ENCODE results near the gene DOCK8. TPM values are rescaled to one million over a fixed set of nuclear protein-coding genes. Genes with fewer than 3 reads are reported as not detected.

DOCK8 gene
- total RNA-seq, 3 donors from 2014 or later, result 18.4 to 34.1 (median 20.8) TPM

DNA sequence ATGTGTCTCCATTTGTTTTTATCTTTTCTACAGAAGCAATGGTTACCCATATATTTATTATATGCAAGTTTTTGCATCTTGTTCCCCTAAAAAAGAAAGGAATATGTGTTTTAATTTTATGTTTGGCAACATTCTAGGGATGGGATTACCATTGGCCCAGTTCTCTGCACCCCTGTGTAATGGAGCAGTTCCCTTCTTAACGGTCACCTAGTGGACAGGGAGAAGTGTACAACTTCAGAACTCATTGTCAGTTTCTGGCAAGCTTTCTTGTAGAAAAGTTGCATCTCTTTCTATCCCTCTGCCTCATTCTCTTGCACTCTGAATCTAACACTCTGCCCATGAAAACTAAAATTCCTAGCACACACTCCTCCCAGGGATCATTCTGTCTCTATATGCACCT is 78.2 kb downstream of the DOCK8 start:
- no peak for DNase-seq (ENCODE audit: low spot score in 2 of 2)
- no peaks in the 10 kb centered on the region for H3K36me3 ChIP-seq
- TF ChIP-seq POLR2AphosphoS5 (IDR thresholded peaks at IDR 0.05) (no peak), POLR2A (IDR thresholded peaks at IDR 0.05) (no peak)
- TF ChIP-seq, protein P1, sequence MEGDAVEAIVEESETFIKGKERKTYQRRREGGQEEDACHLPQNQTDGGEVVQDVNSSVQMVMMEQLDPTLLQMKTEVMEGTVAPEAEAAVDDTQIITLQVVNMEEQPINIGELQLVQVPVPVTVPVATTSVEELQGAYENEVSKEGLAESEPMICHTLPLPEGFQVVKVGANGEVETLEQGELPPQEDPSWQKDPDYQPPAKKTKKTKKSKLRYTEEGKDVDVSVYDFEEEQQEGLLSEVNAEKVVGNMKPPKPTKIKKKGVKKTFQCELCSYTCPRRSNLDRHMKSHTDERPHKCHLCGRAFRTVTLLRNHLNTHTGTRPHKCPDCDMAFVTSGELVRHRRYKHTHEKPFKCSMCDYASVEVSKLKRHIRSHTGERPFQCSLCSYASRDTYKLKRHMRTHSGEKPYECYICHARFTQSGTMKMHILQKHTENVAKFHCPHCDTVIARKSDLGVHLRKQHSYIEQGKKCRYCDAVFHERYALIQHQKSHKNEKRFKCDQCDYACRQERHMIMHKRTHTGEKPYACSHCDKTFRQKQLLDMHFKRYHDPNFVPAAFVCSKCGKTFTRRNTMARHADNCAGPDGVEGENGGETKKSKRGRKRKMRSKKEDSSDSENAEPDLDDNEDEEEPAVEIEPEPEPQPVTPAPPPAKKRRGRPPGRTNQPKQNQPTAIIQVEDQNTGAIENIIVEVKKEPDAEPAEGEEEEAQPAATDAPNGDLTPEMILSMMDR (IDR thresholded peaks at IDR 0.05), result no peak
- intact Hi-C loops (cut with DNase I; ENCODE audit: low total_unique reads), result no loop called here
- peaks cover 0 to 11% of the 10 kb centered on the region in 2 donors for H3K4me1 ChIP-seq
- no peak overlapping the region for H3K27ac ChIP-seq
- H3K4me3 ChIP-seq, result no peak overlapping the region
- H3K27me3 ChIP-seq, result no peaks in the 10 kb centered on the region
- no peaks in the 10 kb centered on the region for H3K9me3 ChIP-seq

DNA sequence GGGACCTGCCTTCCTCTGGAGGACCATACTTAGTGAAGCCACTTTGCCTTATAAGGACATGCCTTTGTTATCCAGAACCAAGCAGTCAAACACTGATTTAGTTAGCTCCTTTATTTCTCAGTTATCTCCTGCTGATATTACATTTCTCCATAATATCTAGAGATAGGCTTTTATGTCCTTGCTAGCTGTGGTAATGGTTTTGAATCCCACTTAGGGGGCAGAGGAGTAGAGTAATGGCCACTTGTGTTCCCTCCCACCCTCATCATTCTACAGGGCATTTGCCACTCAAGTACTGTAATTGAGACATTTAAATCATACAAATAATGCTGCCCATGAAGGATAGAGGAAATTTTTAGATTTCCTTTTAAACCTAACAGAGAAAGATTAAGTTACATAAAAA is 80.9 kb downstream of the DOCK8 start:
- TF ChIP-seq, protein P1 (IDR thresholded peaks at IDR 0.05), result no peak
- TF ChIP-seq POLR2AphosphoS5 (IDR thresholded peaks at IDR 0.05), result no peak
- TF ChIP-seq POLR2A (IDR thresholded peaks at IDR 0.05), result no peak
- peaks cover 0 to 11% of the 10 kb centered on the region in 2 donors for H3K4me1 ChIP-seq

DNA sequence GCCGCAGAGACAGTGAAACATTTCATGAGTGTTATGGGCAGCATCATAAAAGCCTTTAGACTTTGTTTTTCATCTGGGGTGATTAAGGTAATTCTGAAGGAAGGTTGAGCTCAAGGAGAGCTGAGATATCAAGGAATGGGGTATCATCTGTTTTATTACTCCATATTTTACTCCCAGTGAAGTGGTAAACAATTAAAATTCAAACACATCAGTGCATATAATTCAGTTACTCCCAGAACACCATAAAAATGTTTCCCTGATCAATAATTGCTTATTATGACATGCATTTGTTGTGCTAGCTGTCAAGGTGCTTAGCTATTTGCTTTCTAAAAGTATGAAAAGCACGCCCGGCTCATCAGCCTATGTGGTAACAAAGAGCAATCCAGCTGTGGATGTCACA is 81.7 kb downstream of the DOCK8 start:
- Histone ChIP-seq H3K9me3 (no peaks in the 10 kb centered on the region), H3K27ac (peak overlapping the region; percentile 65 to 77), H3K4me1 (peaks cover 0 to 11% of the 10 kb centered on the region in 2 donors), H3K27me3 (no peaks in the 10 kb centered on the region), H3K4me3 (no peak overlapping the region), H3K36me3 (no peaks in the 10 kb centered on the region)
- intact Hi-C loops (cut with DNase I; ENCODE audit: low total_unique reads), result no loop called here
- TF ChIP-seq, protein P1 (IDR thresholded peaks at IDR 0.05), result no peak
- TF ChIP-seq POLR2AphosphoS5 (IDR thresholded peaks at IDR 0.05), result no peak
- DNase-seq (ENCODE audit: low spot score in 2 of 2), result no peak

More for the DNA sequence above, 80.9 kb downstream of the DOCK8 start:
- intact Hi-C loops (cut with DNase I; ENCODE audit: low total_unique reads), result no loop called here
- Histone ChIP-seq H3K27me3 (no peaks in the 10 kb centered on the region), H3K36me3 (no peaks in the 10 kb centered on the region), H3K4me3 (no peak overlapping the region), H3K9me3 (no peaks in the 10 kb centered on the region), H3K27ac (no peak overlapping the region)
- no peak for DNase-seq (ENCODE audit: low spot score in 2 of 2)

DNA sequence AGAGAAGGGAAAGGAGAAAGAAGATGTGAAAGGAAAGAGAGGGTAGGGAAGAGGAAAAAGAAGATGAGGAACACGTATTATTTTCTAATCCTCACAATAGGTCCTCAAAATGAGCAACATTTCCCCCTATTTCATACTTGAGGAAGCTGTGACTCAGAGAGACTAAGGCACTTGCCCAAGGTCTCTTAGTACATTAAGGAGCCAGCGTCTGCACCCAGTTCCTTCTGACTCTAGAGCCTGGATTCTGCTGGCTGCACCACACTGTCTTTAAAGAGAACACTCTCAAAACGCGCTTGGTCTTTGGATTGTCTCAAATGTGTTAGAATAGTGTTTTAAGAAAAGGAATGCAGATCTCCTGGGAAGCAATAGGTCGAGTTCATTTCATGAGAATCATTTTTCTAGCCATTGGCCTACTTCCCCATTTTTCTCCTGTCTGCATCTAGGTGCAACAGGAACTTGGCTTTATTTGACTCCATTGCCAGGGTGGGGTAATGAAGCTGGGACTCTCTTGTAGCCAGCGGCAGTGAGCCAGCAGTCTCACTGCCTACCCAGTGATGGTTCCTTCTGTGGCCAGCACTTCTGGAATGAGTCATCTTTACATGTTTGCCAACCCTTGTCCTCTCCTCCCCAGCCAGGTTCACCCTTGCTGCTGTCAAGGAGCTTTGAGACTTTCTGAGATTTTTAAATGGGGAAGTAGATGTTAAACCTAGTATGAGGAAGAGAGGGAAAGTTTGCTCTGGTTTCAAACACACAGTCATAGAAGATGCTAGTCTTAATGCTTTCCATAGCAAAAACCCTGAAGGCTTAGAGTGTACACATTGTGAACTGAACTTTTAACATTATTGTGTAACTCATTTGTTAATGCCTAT is 82.7 kb downstream of the DOCK8 start:
- Histone ChIP-seq H3K4me1 (peaks cover 0 to 11% of the 10 kb centered on the region in 2 donors), H3K9me3 (no peaks in the 10 kb centered on the region), H3K4me3 (no peak overlapping the region), H3K27me3 (no peaks in the 10 kb centered on the region), H3K36me3 (no peaks in the 10 kb centered on the region), H3K27ac (peak overlapping the region; percentile 65 to 77)
- peak; percentile 63 to 82 for DNase-seq (ENCODE audit: low spot score in 2 of 2)
- TF ChIP-seq POLR2AphosphoS5 (IDR thresholded peaks at IDR 0.05) (peak in 1 of 3 donors; percentile 59), POLR2A (IDR thresholded peaks at IDR 0.05) (no peak)
- TF ChIP-seq, protein P1 (IDR thresholded peaks at IDR 0.05), result no peak
- intact Hi-C loops (cut with DNase I; ENCODE audit: low total_unique reads), result no loop called here

DNA sequence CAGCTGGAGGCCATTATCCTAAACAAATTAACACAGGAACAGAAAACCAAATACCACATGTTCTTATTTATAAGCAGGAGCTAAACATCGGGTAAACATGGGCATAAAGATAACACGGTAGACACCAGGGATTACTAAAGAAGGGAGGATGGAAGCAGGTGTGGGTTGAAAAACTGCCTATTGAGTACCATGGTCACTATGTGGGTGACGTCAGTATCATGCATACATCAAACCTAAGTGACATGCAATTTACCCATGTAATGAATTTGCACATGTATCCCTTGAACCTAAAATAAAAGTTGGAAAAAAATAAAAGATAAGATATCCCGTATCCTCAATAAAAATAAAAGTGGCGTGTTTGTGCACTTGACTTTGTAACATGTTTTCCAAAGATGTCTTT is 88.8 kb downstream of the DOCK8 start:
- Histone ChIP-seq H3K36me3 (no peaks in the 10 kb centered on the region), H3K4me3 (peak overlapping the region in 1 of 3 donors; percentile 52), H3K27me3 (no peaks in the 10 kb centered on the region), H3K9me3 (no peaks in the 10 kb centered on the region), H3K4me1 (no peaks in the 10 kb centered on the region), H3K27ac (peak overlapping the region; percentile 85 to 92)
- DNase-seq (ENCODE audit: low spot score in 2 of 2), result no peak
- TF ChIP-seq POLR2A (IDR thresholded peaks at IDR 0.05) (no peak), POLR2AphosphoS5 (IDR thresholded peaks at IDR 0.05) (no peak)
- TF ChIP-seq, protein P1 (IDR thresholded peaks at IDR 0.05), result no peak
- intact Hi-C loops (cut with DNase I; ENCODE audit: low total_unique reads), result no loop called here
